T-cell (primary cell): Measurements from ENCODE around the gene CKMT2. TPM values are rescaled to one million over a fixed set of nuclear protein-coding genes. Genes with fewer than 3 reads are reported as not detected.

Experiments used
- ATAC-seq, 4 experiments: fragments of 200-7000 bp in 3 of 4; fragments of 150-1000 bp in 1 of 4; cut with Tn5 transposase; replicated peaks in 1 of 4; 1 replicate in 3 of 4; 2 replicates in 1 of 4; pipeline ENCODE4 v1.10.0; 2021; ENCODE audit warnings: moderate library complexity in 3 of 4, mild to moderate bottlenecking in 2 of 4, moderate number of reproducible peaks in 1 of 4
- CTCF ChIA-PET, 2 donors: fragments of 300-600 bp; sonication (Branson Sonifier 250); formaldehyde crosslinking; loops; one replicate each; lab custom pipeline; 2022; ENCODE audit warnings: antibody characterized with exemption in 2 of 2; lab: Charles Lee
- POLR2A ChIA-PET, 2 donors: fragments of 300-600 bp; sonication (Branson Sonifier 250); formaldehyde crosslinking; loops; one replicate each; lab custom pipeline; 2022; ENCODE audit warnings: antibody characterized with exemption in 2 of 2; lab: Charles Lee
- DNase-seq, 35 experiments: peaks; one replicate each; pipeline versions ENCODE4 v3.0.0 to v3.0.0-alpha.2; 2013 to 2023
- H3K27ac ChIP-seq: one replicate; pipeline ENCODE4 v1.5.1; 2013; ENCODE audit warnings: low read length
- H3K27me3 ChIP-seq, 2 experiments: replicated peaks in 1 of 2; 1 replicate in 1 of 2; 2 replicates in 1 of 2; pipeline versions ENCODE4 v1.6.1 to v1.7.0; 2013; ENCODE audit warnings: low read length in 1 of 2, mixed read lengths in 1 of 2; ENCODE audit not compliant: control insufficient read depth in 2 of 2, insufficient read depth in 2 of 2; ENCODE audit errors: extremely low read depth in 1 of 2
- H3K36me3 ChIP-seq, 2 donors: 1 replicate in 1 of 2; 2 replicates in 1 of 2; pipeline versions ENCODE4 v1.6.1 to v1.7.0; 2013; ENCODE audit warnings: low read length in 1 of 2; ENCODE audit not compliant: control insufficient read depth in 2 of 2, insufficient read depth in 1 of 2; ENCODE audit errors: extremely low read depth in 1 of 2
- H3K4me1 ChIP-seq, 2 experiments: 1 replicate in 1 of 2; 2 replicates in 1 of 2; pipeline versions ENCODE4 v1.6.1 to v1.7.0; 2013; ENCODE audit warnings: low read length in 2 of 2, mixed read lengths in 1 of 2; ENCODE audit not compliant: insufficient read depth in 2 of 2, control insufficient read depth in 1 of 2; ENCODE audit errors: extremely low read depth in 1 of 2
- H3K4me3 ChIP-seq, 2 donors: 1 replicate in 1 of 2; 2 replicates in 1 of 2; pipeline versions ENCODE4 v1.5.1 to v1.7.0; 2013; ENCODE audit warnings: mild to moderate bottlenecking in 2 of 2, low read length in 1 of 2, moderate library complexity in 1 of 2; ENCODE audit not compliant: control insufficient read depth in 1 of 2; ENCODE audit errors: extremely low read depth in 1 of 2
- H3K9me3 ChIP-seq: 2 replicates; pipeline ENCODE4 v1.7.0; 2013
- H3K27ac Mint-ChIP-seq, 2 donors: one replicate each; pipeline ENCODE4 v1.8.0; 2020 to 2021; ENCODE audit warnings: mild to moderate bottlenecking in 2 of 2, mixed read lengths in 2 of 2
- H3K27me3 Mint-ChIP-seq, 2 donors: one replicate each; pipeline ENCODE4 v1.8.0; 2021 to 2022; ENCODE audit warnings: mixed read lengths in 2 of 2
- H3K36me3 Mint-ChIP-seq: one replicate; pipeline ENCODE4 v1.8.0; 2021; ENCODE audit warnings: mixed read lengths
- H3K4me1 Mint-ChIP-seq, 3 donors: one replicate each; pipeline ENCODE4 v1.8.0; 2020 to 2022; ENCODE audit warnings: mixed read lengths in 3 of 3, mild to moderate bottlenecking in 1 of 3
- H3K4me3 Mint-ChIP-seq, 3 donors: one replicate each; pipeline ENCODE4 v1.8.0; 2020 to 2022; ENCODE audit warnings: mild to moderate bottlenecking in 3 of 3, mixed read lengths in 3 of 3, moderate library complexity in 3 of 3
- H3K9me3 Mint-ChIP-seq, 3 donors: one replicate each; pipeline ENCODE4 v1.8.0; 2020 to 2022; ENCODE audit warnings: mixed read lengths in 3 of 3
- WGBS: methylation state at CpG from one replicate; pipeline ENCODE4 v1.1.5; 2013; ENCODE audit warnings: missing lambda C conversion rate; ENCODE audit not compliant: insufficient coverage; 5-methylcytosine and 5-hydroxymethylcytosine counted together
- total RNA-seq, 35 experiments: library from RNA in 6 of 35; stranded (reverse) in 6 of 35; fragments of 120-200 nt in 1 of 35; gene quantifications; one replicate each; pipeline versions ENCODE4 v1.2.1 to v1.2.4 and lab custom pipeline; 2013 to 2026

CKMT2 gene
- total RNA-seq (under 1 TPM in 3 of 5 donors, not detected in 2; 0.38 to 0.58 (median 0.40) TPM), total RNA-seq (lab: John Stamatoyannopoulos, UW) (0 to 0.37 (median 0) reads per million in 29 experiments)
- total RNA-seq (2013), result 0.22 TPM

- H3K4me3 ChIP-seq, result no peak within 1 kb of the TSS
- Mint-ChIP-seq H3K27ac (no peak within 1 kb of the TSS), H3K4me1 (peaks cover 17 to 23% (median 20%) of the 10 kb centered on the region in 3 donors), H3K4me3 (peak within 1 kb of the TSS in 1 of 3 donors; percentile 40), H3K9me3 (peaks cover 0 to 5% (median 0%) of the 10 kb centered on the region in 3 donors), H3K27me3 (no peaks in the 10 kb centered on the region), H3K36me3 (peaks cover 4% of the 10 kb centered on the region)
- H3K36me3 ChIP-seq, result no peaks in the 10 kb centered on the region
- DNase-seq, result no peak
- peak in 2 of 4 experiments; percentile 26 to 40 for ATAC-seq
- H3K27me3 ChIP-seq, result no peaks in the 10 kb centered on the region
- no peak within 1 kb of the TSS for H3K27ac ChIP-seq
- ChIA-PET POLR2A (no interaction called here), CTCF (interaction anchor here in 1 of 2 donors (0.7 kb wide), 1 partner anchor 348 kb away, joined by 9 read pairs; no protein-coding TSS in a partner anchor)
- H3K9me3 ChIP-seq, result no peaks in the 10 kb centered on the region
- WGBS, result 53% methylated on average over 18 of the region's 28 CpGs
- peaks cover 6 to 21% of the 10 kb centered on the region in 2 experiments for H3K4me1 ChIP-seq
Observed at GRCh38 chr5:81233080-81233634, at the start of gene CKMT2. Gene CKMT2 (plus strand): TSS chr5:81233322. CDS start chr5:81251133, 17,811 bp downstream.

GRCh38 chr5:81183811-81184748 lies 49.0 kb upstream of the CKMT2 start:
- H3K36me3 ChIP-seq, result peaks cover 3 to 41% of the 10 kb centered on the region in 2 donors
- ATAC-seq (no peak), DNase-seq (no peak)
- no peaks in the 10 kb centered on the region for H3K9me3 ChIP-seq
- CTCF ChIA-PET, result interaction anchor here in 1 of 2 donors (0.6 kb wide), 1 partner anchor 448 kb away, joined by 6 read pairs; no protein-coding TSS in a partner anchor
- no peaks in the 10 kb centered on the region for H3K9me3 Mint-ChIP-seq
- H3K4me3 ChIP-seq, result no peak overlapping the region
- POLR2A ChIA-PET, result no interaction called here
- no peaks in the 10 kb centered on the region for H3K4me1 ChIP-seq
- 95% methylated on average over 9 of the region's 11 CpGs for WGBS
- H3K27ac ChIP-seq, result no peak overlapping the region
- no peaks in the 10 kb centered on the region for H3K27me3 Mint-ChIP-seq
- H3K4me1 Mint-ChIP-seq, result peaks cover 0 to 7% (median 0%) of the 10 kb centered on the region in 3 donors
- peaks cover 31% of the 10 kb centered on the region for H3K36me3 Mint-ChIP-seq
- no peak overlapping the region for H3K4me3 Mint-ChIP-seq
- no peaks in the 10 kb centered on the region for H3K27me3 ChIP-seq
- no peak overlapping the region for H3K27ac Mint-ChIP-seq

DNA sequence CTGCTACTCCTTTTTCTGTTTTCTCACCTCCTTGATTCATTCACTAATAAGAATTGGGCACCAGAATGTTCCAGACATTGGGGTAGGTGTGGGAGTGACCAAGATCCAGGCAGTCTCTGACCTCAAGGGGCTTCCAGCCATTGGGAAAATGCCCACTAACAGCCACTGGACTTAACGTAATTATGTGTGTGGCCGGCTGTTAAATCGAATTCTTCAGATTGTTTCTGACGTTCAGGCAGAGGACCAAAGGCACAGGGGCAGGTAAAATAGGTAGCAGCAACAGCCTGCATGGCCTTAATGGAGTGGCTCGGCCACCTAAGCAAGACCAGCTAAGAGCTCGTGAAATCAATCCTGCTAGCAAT lies 48.4 kb upstream of the CKMT2 start:
- CTCF ChIA-PET, result no interaction called here
- peaks cover 28% of the 10 kb centered on the region for H3K36me3 Mint-ChIP-seq
- no peaks in the 10 kb centered on the region for H3K27me3 Mint-ChIP-seq
- Histone ChIP-seq H3K4me3 (no peak overlapping the region), H3K9me3 (no peaks in the 10 kb centered on the region), H3K27ac (no peak overlapping the region), H3K36me3 (peaks cover 3 to 39% of the 10 kb centered on the region in 2 donors), H3K27me3 (no peaks in the 10 kb centered on the region), H3K4me1 (no peaks in the 10 kb centered on the region)
- H3K4me1 Mint-ChIP-seq, result peaks cover 0 to 7% (median 0%) of the 10 kb centered on the region in 3 donors
- H3K27ac Mint-ChIP-seq, result peak overlapping the region in 1 of 2 donors; percentile 56
- no peaks in the 10 kb centered on the region for H3K9me3 Mint-ChIP-seq
- DNase-seq, result no peak
- WGBS, result 100% methylated on average over 6 of the region's 6 CpGs
- no peak for ATAC-seq
- no peak overlapping the region for H3K4me3 Mint-ChIP-seq
- POLR2A ChIA-PET, result no interaction called here

GRCh38 chr5:81187885-81188284 lies 45.2 kb upstream of the CKMT2 start:
- Histone ChIP-seq H3K36me3 (peaks cover 0 to 16% of the 10 kb centered on the region in 2 donors), H3K27ac (no peak overlapping the region), H3K4me3 (no peak overlapping the region), H3K9me3 (no peaks in the 10 kb centered on the region), H3K27me3 (no peaks in the 10 kb centered on the region), H3K4me1 (no peaks in the 10 kb centered on the region)
- no peaks in the 10 kb centered on the region for H3K9me3 Mint-ChIP-seq
- H3K36me3 Mint-ChIP-seq, result peaks cover 11% of the 10 kb centered on the region
- no peaks in the 10 kb centered on the region for H3K27me3 Mint-ChIP-seq
- no peak overlapping the region for H3K4me3 Mint-ChIP-seq
- ChIA-PET POLR2A (no interaction called here), CTCF (no interaction called here)
- peak overlapping the region; percentile 47 to 64 for H3K27ac Mint-ChIP-seq
- ATAC-seq, result no peak
- H3K4me1 Mint-ChIP-seq, result peaks cover 0 to 2% (median 0%) of the 10 kb centered on the region in 3 donors
- 48% methylated on average over 5 of the region's 6 CpGs for WGBS
- no peak for DNase-seq

DNA sequence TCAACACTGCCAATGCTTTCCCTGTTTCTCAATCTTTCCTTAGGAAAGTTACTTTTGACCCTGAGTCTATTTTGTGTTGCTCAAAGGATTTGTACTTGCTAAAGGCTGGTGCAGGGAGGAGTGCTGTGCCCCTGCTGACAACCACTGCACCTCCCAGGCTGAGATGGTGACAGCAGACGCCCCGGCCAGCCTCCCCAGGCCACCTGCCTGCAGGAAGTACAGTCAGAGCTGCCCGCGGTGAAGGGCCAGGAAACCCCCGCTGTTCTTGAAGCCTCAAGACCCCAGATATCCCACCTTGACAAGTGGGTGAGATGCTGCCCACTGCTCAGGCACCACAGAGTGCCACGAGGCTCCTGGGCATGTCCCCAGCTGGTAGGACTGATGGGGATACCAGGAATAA lies 44.2 kb upstream of the CKMT2 start:
- Histone ChIP-seq H3K27ac (no peak overlapping the region), H3K36me3 (peaks cover 0 to 11% of the 10 kb centered on the region in 2 donors), H3K4me1 (no peaks in the 10 kb centered on the region), H3K4me3 (no peak overlapping the region), H3K9me3 (no peaks in the 10 kb centered on the region), H3K27me3 (no peaks in the 10 kb centered on the region)
- Mint-ChIP-seq H3K4me1 (peaks cover 0 to 2% (median 0%) of the 10 kb centered on the region in 3 donors), H3K27ac (peak overlapping the region in 1 of 2 donors; percentile 54), H3K27me3 (no peaks in the 10 kb centered on the region), H3K9me3 (no peaks in the 10 kb centered on the region), H3K4me3 (no peak overlapping the region), H3K36me3 (peaks cover 6% of the 10 kb centered on the region)
- ChIA-PET CTCF (interaction anchor here in 1 of 2 donors (0.6 to 0.7 kb wide), 2 partner anchors 493 to 504 kb away, joined by 4 read pairs; no protein-coding TSS in a partner anchor), POLR2A (interaction anchor here in 1 of 2 donors (0.6 kb wide), 1 partner anchor 611 kb away, joined by 4 read pairs; no protein-coding TSS in a partner anchor)
- 51% methylated on average over 3 of the region's 6 CpGs for WGBS
- no peak for DNase-seq
- no peak for ATAC-seq

DNA sequence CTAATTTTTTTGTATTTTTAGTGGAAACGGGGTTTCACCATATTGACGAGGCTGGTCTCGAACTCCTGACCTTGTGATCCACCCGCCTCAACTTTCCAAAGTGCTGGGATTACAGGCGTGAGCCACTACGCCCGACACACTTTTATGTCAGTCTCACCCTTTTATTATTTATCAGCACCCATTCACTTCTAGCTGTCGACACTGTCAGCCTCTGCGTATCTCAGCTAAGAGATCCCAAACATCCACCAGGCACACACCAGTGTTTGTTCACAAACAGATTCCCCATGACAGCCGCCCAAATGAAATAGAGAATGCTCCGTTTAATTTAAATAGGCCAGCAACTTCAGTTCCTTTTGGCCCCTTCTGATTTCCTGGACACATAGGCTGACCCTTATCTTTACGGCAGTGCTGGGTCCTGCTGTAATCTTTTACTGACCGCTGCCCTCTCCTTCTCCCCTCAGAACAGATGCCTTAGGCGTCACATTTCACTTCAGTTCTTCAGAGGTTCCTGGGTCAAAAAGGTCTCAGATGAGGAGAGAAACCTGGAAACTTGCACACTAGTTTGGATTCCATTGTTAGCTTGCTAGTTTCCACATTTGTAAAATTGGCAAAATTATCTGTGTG lies 43.1 kb upstream of the CKMT2 start:
- H3K27ac ChIP-seq, result no peak overlapping the region
- ChIA-PET CTCF (interaction anchor here in 1 of 2 donors (1.4 kb wide), 1 partner anchor 503 kb away, joined by 3 read pairs; no protein-coding TSS in a partner anchor), POLR2A (no interaction called here)
- H3K9me3 ChIP-seq, result no peaks in the 10 kb centered on the region
- no peaks in the 10 kb centered on the region for H3K27me3 ChIP-seq
- H3K4me3 ChIP-seq, result no peak overlapping the region
- H3K4me3 Mint-ChIP-seq, result no peak overlapping the region
- H3K36me3 ChIP-seq, result peaks cover 0 to 5% of the 10 kb centered on the region in 2 donors
- no peaks in the 10 kb centered on the region for H3K9me3 Mint-ChIP-seq
- 96% methylated on average over 12 of the region's 14 CpGs for WGBS
- DNase-seq (no peak), ATAC-seq (no peak)
- H3K27me3 Mint-ChIP-seq, result no peaks in the 10 kb centered on the region
- no peak overlapping the region for H3K27ac Mint-ChIP-seq
- peaks cover 5% of the 10 kb centered on the region for H3K36me3 Mint-ChIP-seq
- H3K4me1 Mint-ChIP-seq, result peaks cover 6 to 9% (median 6%) of the 10 kb centered on the region in 3 donors
- H3K4me1 ChIP-seq, result peaks cover 0 to 5% of the 10 kb centered on the region in 2 experiments
